CD4-positive, alpha-beta T cell (primary cell): ENCODE measurements around the gene SLC39A10. TPM values are rescaled to one million over a fixed set of nuclear protein-coding genes. Genes with fewer than 3 reads are reported as not detected.
A peak's percentile ranks its signal among the peaks of the same experiment; 100 is the strongest.

Experiments used
- ATAC-seq: fragments of 200-7000 bp; cut with Tn5 transposase; one replicate; pipeline ENCODE4 v1.10.0; 2022; ENCODE audit warnings: mild to moderate bottlenecking; ENCODE audit not compliant: poor library complexity
- CTCF ChIA-PET: fragments of 350-600 bp; sonication (Branson Sonifier 250); formaldehyde crosslinking; loops from one replicate; lab custom pipeline; 2021; ENCODE audit warnings: antibody characterized with exemption, inconsistent platforms; lab: Charles Lee
- POLR2A ChIA-PET: fragments of 350-600 bp; sonication (Branson Sonifier 250); formaldehyde crosslinking; loops from one replicate; lab custom pipeline; 2021; ENCODE audit warnings: antibody characterized with exemption, inconsistent platforms; lab: Charles Lee
- DNase-seq, 14 experiments: peaks; one replicate each; pipeline ENCODE4 v3.0.0-alpha.2; 2013 to 2020; ENCODE audit warnings: mixed read lengths in 2 of 14
- H3K27ac ChIP-seq, 2 donors: one replicate each; pipeline versions ENCODE4 v1.5.1 to v1.7.0; 2013; ENCODE audit warnings: low read length in 2 of 2, low read depth in 1 of 2, mild to moderate bottlenecking in 1 of 2
- H3K27me3 ChIP-seq, 2 experiments: 1 replicate in 1 of 2; 2 replicates in 1 of 2; pipeline versions ENCODE4 v1.6.1 to v1.7.0; 2013; ENCODE audit warnings: low read length in 2 of 2, control low read depth in 1 of 2, mild to moderate bottlenecking in 1 of 2, moderate library complexity in 1 of 2; ENCODE audit not compliant: insufficient read depth in 2 of 2, control insufficient read depth in 1 of 2
- H3K36me3 ChIP-seq: one replicate; pipeline ENCODE4 v1.6.1; 2013; ENCODE audit warnings: low read length, control low read depth; ENCODE audit not compliant: insufficient read depth
- H3K4me1 ChIP-seq: one replicate; pipeline ENCODE4 v1.6.1; 2013; ENCODE audit warnings: low read length, control low read depth; ENCODE audit not compliant: insufficient read depth
- H3K4me3 ChIP-seq: one replicate; pipeline ENCODE4 v1.5.1; 2013; ENCODE audit warnings: mild to moderate bottlenecking, low read length, moderate library complexity
- H3K9me3 ChIP-seq, 2 experiments: 1 replicate in 1 of 2; 2 replicates in 1 of 2; pipeline versions ENCODE4 v1.6.1 to v1.7.0; 2013; ENCODE audit warnings: low read length in 2 of 2, mild to moderate bottlenecking in 2 of 2, control low read depth in 1 of 2, moderate library complexity in 1 of 2; ENCODE audit not compliant: control insufficient read depth in 1 of 2, insufficient read depth in 1 of 2
- H3K27ac Mint-ChIP-seq: one replicate; pipeline ENCODE4 v1.8.0; 2020; ENCODE audit warnings: mixed read lengths
- H3K27me3 Mint-ChIP-seq: one replicate; pipeline ENCODE4 v1.8.0; 2021; ENCODE audit warnings: mixed read lengths
- H3K36me3 Mint-ChIP-seq: one replicate; pipeline ENCODE4 v1.8.0; 2021; ENCODE audit warnings: low read depth, mixed read lengths
- H3K4me1 Mint-ChIP-seq: one replicate; pipeline ENCODE4 v1.8.0; 2021; ENCODE audit warnings: low read depth, mixed read lengths
- H3K4me3 Mint-ChIP-seq: one replicate; pipeline ENCODE4 v1.8.0; 2020; ENCODE audit warnings: mild to moderate bottlenecking, mixed read lengths
- H3K9me3 Mint-ChIP-seq: one replicate; pipeline ENCODE4 v1.8.0; 2020; ENCODE audit warnings: mixed read lengths
- CTCF ChIP-seq: fragments of 200-600 bp; IDR thresholded peaks from one replicate; pipeline ENCODE4 v1.8.0; 2022; ENCODE audit warnings: antibody characterized with exemption, mild to moderate bottlenecking
- intact Hi-C, 2 experiments: fragments of 100-400 bp; cut with DNase I in 1 of 2; cut with micrococcal nuclease in 1 of 2; formaldehyde crosslinking; loops; one replicate each; pipeline versions ENCODE4 v1.15.1 to v1.9.0; 2023 to 2025; cut with DNase I, micrococcal nuclease
- total RNA-seq, 174 experiments: library from RNA in 2 of 174; stranded (reverse) in 2 of 174; gene quantifications; one replicate each; pipeline ENCODE4 v1.2.3 and lab custom pipeline; 2021 to 2026

Gene SLC39A10
- total RNA-seq, 2 experiments from 2014 or later = 38.2 to 39.4 TPM

GRCh38 chr2:195651046-195651445, 6.0 kb upstream of the SLC39A10 start:
- no peak for TF ChIP-seq CTCF
- Mint-ChIP-seq H3K9me3 (peaks cover 3% of the 10 kb centered on the region), H3K27me3 (no peaks in the 10 kb centered on the region), H3K36me3 (no peaks in the 10 kb centered on the region), H3K27ac (no peak overlapping the region), H3K4me1 (peaks cover 12% of the 10 kb centered on the region), H3K4me3 (no peak overlapping the region)
- Histone ChIP-seq H3K4me3 (no peak overlapping the region), H3K27ac (no peak overlapping the region), H3K4me1 (peaks cover 5% of the 10 kb centered on the region), H3K9me3 (no peaks in the 10 kb centered on the region), H3K27me3 (no peaks in the 10 kb centered on the region), H3K36me3 (no peaks in the 10 kb centered on the region)
- ATAC-seq (no peak), DNase-seq (no peak)
- intact Hi-C loops = loop anchor here in 1 of 2 experiments (2.0 kb wide), 1 partner anchor 68 kb away; no protein-coding TSS in a partner anchor
- CTCF ChIA-PET = interaction anchor here (1.0 kb wide), 1 partner anchor 9 kb away, joined by 4 read pairs; no protein-coding TSS in a partner anchor
- POLR2A ChIA-PET = interaction anchor here (1.0 kb wide), 1 partner anchor 12 kb away, joined by 3 read pairs; no protein-coding TSS in a partner anchor

DNA sequence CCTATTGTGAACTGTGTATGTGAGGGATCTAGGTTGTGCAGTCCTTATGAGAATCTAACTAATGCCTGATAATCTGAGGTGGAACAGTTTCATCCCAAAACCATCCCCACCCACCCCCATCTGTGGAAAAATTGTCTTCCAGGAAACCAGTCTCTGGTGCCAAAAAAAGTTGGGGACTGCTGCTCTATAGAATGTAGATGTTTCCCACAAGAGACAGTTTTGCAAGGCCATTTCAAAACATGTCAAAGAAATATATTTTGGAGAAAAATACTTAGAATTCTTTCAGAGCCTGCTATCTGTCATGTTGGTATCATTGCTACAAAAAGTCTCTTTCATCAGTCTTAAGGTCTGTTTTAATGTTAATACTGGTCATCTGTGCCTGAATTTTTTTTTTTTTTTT, 4.1 kb upstream of the SLC39A10 start:
- peaks cover 3% of the 10 kb centered on the region for H3K9me3 Mint-ChIP-seq
- H3K27me3 Mint-ChIP-seq = peaks cover 4% of the 10 kb centered on the region
- H3K27ac Mint-ChIP-seq = no peak overlapping the region
- intact Hi-C loops = no loop called here
- ATAC-seq (no peak), DNase-seq (no peak)
- H3K36me3 Mint-ChIP-seq = peaks cover 13% of the 10 kb centered on the region
- no peak overlapping the region for H3K4me3 Mint-ChIP-seq
- Histone ChIP-seq H3K4me3 (no peak overlapping the region), H3K27ac (no peak overlapping the region), H3K27me3 (no peaks in the 10 kb centered on the region), H3K9me3 (no peaks in the 10 kb centered on the region), H3K4me1 (peaks cover 12% of the 10 kb centered on the region), H3K36me3 (no peaks in the 10 kb centered on the region)
- CTCF ChIA-PET = no interaction called here
- H3K4me1 Mint-ChIP-seq = peaks cover 23% of the 10 kb centered on the region
- no peak for TF ChIP-seq CTCF
- POLR2A ChIA-PET = no interaction called here

- intact Hi-C loops = loop anchor here (5.0 kb wide), 3 partner anchors 79 to 981 kb away; partner anchors contain the start of gene CCDC150 (in 1 of the 2)
- H3K36me3 Mint-ChIP-seq = peaks cover 27% of the 10 kb centered on the region
- peaks cover 4% of the 10 kb centered on the region for H3K27me3 Mint-ChIP-seq
- Histone ChIP-seq H3K27me3 (no peaks in the 10 kb centered on the region), H3K4me3 (peak overlapping the region; percentile 94), H3K27ac (peak overlapping the region; percentile 81 to 99), H3K9me3 (no peaks in the 10 kb centered on the region), H3K4me1 (peaks cover 10% of the 10 kb centered on the region), H3K36me3 (no peaks in the 10 kb centered on the region)
- no peaks in the 10 kb centered on the region for H3K9me3 Mint-ChIP-seq
- peak; percentile 41 for ATAC-seq
- H3K4me3 Mint-ChIP-seq = peak overlapping the region; percentile 99
- peaks cover 29% of the 10 kb centered on the region for H3K4me1 Mint-ChIP-seq
- ChIA-PET POLR2A (interaction anchor here (0.6 to 5.7 kb wide), 50 partner anchors 8 to 1843 kb away, joined by 3 to 225 read pairs (median 5); partner anchors contain the start of genes DNAH7, HSPD1, SF3B1 and STK17B), CTCF (interaction anchor here (1.3 to 1.4 kb wide), 2 partner anchors 80 to 158 kb away, joined by 4 to 7 read pairs; no protein-coding TSS in a partner anchor)
- TF ChIP-seq CTCF = no peak
- DNase-seq = no peak
- H3K27ac Mint-ChIP-seq = peak overlapping the region; percentile 98
Measured at GRCh38 chr2:195656161-195656858, 716 bp upstream of the SLC39A10 start.
